GM21423 (cell line): ENCODE data around the gene NHS.
"Not testable (repeated sequence)": the region's sequence is repeated elsewhere in the genome, so short reads cannot be mapped to it uniquely, and the experiment has no call there.

Source experiments
- ATAC-seq: cut with Tn5 transposase; IDR thresholded peaks from one replicate; pipeline ENCODE4 v1.9.1; 2021; ENCODE audit warnings: mild to moderate bottlenecking, moderate library complexity; ENCODE audit not compliant: unreplicated experiment

Gene NHS

DNA sequence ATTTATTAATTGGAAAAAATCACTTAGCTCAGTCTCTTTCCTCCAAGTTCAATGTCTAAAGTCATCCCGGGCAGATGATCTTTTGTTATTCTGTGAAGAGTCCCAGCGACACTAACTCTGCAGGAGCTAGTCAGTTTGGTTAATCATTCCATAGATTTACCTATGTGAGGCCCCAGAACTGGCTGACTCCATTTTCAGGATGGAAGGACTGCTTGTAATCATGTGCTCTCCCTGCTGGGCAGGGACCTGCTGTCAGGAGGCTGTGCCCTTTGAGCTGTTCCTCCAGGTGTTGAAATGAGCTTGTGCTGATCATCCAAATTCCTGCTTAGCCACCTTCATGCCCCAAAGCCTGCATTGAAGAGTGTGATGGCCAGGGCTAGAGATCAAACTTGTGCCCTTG is 169.8 kb downstream of the NHS start:
- ATAC-seq, result no peak

DNA sequence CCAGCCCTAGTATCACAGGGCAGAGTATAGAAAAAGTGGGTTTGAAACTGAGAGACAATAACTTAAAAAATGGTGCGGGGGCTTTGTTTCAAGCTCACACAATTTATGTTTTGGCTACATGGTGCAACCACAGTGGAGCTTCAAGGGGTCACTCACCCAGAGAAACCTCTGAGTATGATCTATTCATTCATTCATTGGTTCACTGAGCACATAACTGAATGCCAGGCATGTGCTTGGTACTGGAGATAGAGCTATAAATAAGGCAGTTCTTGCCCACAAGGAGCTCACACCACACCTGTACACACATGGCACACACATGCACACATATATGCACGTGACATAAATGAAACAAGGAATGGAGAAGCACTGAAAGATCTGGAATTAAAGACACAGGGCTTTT is 171.4 kb downstream of the NHS start:
- no peak for ATAC-seq

DNA sequence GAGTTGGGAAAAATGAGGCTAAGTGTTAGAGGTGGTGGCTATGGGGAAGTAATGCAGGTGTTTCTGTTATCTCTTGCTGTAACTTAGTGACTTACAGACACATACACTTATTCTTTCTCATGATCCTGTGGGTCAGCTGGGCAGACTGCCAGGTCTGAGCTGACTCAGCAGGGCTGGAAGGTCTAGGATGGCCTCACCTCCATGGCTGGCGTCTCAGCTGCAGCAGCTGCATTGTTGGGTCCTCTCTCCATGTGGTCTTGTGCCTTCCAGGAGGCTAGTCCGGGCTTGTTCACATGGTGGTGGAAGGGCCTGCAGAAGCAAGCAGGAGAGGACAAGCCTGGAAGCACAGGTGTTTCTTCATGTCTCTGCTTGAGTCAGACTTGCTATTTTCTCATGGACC is 172.7 kb downstream of the NHS start:
- peak; percentile 76 for ATAC-seq

DNA sequence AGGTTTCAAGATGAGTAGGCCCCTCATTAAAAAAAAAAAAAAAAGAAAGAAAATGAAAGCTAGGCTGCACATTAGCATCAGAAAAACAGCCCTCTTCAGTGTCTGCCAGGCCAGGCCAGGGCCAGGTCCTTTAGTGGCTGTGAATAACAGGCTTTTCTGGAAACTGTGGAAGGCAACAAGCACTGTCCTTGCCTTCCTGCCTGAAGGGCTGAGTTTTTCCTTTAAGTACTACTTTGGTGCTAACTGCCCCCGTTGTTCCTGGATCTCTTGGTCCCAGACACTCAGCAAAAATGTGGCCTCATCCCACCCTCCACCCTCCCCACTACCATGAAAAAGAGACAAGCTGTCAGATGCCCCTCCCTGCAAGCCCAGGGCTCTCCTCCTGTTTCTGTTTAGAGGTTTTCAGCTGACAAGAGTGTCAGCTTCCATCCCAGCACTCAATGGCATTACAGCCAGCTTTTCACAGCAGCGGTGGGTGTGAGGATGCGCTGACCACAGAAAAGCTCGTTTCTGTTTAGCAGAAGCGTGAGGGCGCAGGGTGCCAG is 174.2 kb downstream of the NHS start:
- ATAC-seq, result no peak

DNA sequence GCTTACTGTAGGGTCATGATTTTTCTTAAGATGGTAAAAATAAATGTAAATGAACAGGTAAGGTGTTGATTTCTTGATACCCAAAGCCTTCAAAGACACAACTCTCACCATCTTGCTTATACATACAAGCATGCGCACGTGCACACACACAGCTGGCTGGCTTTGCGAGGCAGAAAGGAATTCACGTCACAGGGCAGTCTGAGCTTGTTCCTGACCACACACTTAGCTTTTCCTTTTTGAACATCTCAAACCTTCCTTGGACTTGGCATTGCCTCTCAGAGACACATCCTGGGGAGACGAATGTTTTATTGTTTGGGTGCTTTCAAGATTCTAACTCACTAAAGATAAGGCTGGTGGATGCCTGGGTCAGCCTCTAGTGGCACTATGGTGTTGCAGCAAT is 175.0 kb downstream of the NHS start:
- no peak for ATAC-seq

DNA sequence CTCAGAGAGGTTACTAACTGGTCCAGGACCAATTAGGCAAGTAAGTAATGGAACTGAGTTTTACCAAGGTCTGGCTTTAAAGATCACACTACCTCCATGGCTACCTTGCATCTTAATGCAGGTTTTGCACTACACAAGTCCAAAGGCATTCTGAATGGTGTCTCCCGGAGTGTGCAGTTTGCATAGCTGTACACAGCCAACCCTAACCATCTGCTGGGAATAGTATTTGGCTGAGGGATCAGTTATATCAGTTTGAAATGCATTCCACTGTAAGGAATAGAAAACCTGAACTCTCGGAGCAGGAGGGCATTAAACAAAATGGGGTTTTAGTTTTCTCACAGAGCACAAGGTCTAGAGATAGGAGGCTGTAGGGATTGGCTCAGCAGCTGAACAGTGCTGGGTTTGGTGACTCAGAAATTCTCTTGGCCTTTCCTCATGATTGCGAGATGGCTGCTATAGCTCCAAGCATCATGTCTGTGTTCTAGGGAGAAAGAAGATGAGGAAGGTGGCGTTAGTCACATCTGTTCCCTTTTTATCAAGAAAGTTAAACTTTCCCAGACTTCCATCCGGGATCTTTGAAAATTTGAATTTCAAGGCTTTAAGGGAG is 177.1 kb downstream of the NHS start:
- no peak for ATAC-seq

DNA sequence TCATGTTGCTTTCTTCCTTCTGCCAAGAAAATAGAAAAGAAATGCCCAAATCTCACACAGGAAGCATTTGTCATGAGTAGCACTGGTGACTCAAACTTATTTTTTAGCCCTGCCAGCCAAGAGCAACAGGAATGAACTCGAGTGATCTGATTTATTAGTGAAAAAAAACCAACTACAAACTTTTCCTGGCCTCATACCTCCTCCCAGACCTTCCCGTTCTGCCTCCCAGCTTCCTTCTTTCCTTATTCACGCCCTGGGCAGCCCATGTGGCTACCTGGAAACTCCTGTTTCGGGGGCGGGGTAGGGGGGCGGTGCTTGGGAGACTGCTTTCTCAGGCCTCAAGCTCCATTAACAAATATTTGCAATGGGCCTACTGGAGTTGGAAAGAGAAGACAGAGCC is 178.5 kb downstream of the NHS start:
- ATAC-seq, result no peak

DNA sequence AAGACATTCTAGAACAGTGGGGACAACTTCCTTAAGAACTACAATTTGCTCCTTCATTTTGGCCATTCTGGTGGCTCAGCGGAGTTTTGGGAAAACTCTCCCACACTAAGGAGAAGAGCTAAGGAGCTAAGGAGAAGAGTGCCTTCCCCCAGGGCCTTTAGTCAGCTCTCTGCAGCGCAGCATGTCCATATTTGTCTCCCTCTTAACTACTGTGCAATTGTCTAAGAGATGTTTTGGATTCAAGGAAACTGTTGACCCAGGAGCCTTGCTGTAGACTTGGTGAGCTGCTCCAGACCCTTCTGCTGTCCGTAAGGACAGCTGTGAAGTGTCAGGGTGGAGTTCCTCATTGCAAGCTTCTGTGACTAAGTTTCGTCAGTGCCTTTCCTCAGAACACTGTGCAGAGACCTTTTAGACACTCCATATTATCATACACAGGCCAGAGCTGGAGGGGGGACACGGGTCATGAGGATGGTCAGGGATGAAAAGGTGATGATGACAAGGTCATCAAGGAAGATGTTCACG is 179.0 kb downstream of the NHS start:
- no peak for ATAC-seq

DNA sequence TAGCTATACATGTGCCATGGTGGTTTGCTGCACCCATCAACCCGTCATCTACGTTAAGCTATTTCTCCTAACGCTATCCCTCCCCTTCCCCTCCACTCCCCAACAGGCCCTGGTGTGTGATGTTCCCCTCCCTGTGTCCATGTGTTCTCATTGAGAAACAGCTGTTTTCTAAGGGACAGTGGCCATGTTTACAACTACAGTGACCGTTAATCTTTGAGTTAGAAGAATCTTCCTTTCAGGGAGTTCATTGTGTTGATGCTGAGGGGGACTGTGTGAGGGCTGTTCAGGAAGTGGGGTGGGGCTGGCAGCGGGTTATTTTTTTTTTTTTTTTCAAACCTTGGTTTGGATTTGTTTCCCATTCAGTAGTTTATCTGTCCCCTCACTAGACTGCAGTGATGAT is 179.9 kb downstream of the NHS start:
- no peak for ATAC-seq

DNA sequence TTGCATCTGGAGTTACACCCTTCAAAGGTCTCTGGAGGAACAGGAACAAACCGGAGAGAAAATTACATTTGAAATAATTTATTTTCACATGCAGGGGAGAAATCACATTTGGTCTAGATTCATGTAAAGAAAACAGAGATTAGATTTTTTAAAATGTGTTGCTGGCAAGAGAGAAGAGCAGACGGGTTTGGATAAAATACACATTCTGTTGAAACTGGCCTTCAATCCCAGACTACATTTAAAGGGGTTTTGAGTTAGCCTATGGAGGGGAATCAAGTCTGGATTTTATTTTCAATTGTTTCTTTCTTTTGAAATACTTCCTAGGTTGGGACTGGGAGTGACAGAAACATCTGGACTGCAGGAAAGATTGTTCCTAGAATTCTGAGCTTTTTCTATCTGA is 180.8 kb downstream of the NHS start:
- no peak for ATAC-seq

DNA sequence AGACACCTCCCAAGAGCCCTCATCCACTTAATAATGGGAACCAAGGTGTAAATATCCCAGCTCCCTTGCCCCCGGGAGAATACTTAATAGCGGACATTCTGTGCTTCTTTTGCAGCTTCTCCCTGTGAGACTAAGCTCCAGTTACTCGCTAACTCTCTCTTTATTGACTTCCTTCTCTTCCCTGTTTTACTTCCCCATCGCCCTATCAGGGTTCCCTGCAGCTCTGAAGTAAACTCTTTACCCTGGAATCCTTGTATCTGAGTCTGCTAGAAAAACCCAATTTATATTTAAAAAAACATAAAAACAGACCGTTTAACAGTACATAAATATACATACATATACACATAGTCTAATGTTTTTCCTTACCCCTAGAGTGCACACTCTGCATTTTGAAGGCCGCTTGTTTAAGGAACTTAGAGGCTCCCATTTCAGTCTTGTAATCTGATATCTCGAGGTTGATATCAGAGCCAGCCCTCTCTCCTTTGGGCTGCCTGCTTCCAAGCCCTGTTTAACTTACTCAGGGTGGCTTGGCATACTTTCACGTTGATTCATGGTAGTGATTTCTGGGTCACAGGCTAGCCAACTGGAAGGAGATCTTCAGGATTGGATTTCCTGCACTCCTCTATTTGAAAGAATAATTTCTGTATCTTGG is 184.9 kb downstream of the NHS start:
- no peak for ATAC-seq

DNA sequence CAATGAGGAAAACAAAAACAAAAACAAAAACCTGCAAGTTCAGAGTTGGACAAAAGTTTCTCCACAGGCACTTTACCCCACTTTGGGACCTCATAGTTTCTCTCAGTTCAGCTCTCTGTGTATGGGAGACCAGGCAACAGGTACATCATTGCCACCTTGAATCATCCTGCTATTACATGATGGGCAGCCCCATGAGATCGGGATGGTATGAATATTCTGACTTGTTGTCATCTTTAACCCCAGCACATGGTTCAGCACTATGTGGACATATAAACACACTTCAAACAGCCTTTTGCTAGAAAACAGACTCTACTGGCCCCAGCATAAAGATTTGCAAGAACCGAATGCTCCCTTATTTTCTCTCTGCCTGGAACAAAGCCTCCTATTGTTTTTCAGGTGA is 185.4 kb downstream of the NHS start:
- ATAC-seq, result no peak

DNA sequence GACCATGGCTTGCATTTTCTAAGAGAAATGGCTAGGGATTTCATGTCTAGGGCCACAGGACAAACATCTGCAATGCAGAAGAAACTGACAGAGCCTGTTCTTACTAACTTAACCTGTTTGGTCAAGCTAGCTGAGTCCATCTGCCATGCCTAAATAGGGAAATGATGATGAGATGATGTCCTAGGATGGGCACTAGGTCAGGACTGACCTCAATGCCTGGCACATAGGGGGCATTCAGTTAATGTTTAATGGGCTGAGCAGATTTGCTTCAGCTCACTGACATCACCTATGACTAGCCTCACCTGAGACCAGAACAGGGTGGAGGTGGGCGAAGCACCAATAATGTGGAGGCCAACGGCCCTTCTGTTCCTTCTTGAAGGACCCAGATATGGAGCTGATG is 188.1 kb downstream of the NHS start:
- no peak for ATAC-seq

DNA sequence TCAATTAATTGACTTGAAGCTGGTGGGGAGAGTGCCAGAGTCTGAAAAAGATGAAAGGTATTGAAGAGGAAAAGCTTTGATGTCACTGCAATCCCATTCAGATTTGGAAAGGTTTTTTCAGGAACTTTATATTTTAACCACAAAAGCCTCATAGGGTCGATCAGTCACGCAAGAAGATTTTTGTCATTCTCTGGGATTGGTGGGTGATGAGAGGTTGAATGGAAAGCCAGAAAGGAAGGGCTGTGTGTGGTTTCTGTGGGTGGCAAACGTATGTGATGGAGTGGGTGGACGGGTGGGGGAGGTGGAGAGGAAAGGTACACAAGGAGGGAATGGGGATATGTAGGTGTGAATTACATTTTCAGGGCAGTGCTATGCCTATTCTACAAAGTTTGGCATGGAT is 188.5 kb downstream of the NHS start:
- no peak for ATAC-seq

DNA sequence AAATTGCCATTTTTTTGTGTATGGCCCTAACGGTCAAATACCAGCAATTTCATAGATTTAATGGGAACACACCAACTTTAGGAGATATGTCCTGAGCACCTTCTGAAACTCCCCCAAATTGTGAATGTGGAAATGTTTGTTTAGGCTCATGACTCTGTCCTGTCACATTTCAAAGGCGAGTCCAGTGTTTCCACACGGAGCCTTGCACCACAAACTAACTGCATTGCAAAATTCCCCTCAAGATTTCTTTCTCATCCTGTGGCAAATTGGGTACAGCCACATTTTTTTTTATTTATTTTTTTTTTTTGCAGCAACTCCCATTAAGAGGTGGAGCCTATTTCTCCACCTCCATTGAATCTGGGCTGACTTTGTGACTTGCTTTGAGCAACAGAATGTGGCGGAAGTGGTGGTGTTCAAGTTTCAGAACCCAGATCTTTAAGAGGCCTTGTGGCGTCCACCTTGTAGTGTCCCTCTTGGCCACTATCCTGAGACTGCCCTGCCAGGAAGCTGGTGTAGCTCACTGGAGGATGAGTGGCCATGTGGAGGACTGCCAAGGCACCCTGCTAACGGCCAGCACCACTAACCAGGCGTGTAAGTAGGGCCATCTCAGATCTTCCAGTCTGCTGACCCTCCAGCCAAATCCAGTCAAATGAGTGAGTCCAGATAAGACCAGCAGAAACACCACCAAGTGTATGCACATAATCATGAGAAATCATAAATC is 189.8 kb downstream of the NHS start:
- no peak for ATAC-seq

DNA sequence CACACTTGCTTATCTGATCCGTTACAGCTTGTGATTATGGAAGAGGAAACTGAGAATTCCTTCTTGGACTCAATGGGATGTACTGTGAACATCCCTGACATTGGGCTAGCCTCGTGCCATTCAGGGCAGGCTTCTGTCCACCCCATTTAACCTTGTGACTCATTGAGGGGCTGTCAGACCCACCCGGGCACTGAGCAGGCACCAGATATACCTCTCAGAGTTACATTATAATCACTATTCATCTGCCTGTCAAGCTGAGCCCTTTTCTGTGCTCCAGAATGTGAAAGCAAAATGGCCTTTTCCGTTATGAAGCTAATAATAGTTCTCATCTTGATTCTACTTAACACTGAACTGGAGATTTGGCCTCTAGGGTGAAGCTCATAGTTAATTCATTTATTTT is 191.7 kb downstream of the NHS start:
- ATAC-seq, result no peak

DNA sequence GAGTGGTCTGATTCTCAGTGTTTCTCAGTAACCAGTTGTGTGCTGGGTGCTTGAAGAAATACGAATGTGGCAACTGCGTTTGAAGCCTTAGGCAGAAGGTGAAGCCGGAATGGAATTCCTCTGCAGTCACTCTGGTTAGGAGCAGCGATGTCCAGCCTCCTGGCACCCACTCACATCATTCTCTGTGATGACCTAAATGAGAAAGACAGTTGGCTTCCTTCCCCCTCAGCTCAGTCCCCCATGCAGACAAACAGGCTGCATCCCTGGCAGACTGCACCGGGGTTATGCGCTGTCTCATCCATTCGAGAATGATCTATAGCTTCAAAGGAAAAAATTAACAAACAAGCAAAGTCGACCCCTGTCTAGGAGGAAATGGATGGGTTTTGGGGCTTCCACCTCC is 192.2 kb downstream of the NHS start:
- ATAC-seq, result no peak

DNA sequence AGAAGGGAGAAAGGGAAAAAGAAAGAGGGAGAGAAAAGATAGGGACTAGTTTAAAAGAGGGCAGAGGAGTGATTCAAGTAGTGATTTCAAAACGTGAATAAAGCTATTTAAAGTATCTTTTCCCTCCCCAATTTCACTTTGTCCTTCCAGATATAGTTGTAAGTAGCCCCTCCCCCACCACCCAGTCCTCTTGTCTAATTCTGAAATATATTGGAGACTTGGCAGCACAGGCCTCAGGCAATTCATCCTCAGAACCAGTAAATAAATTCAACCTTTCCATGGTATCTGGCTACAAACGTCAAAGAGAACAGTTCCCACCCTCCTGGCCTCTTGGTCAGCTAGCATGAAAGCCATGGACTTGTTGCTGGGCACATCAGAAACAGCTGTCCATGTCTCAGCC is 192.8 kb downstream of the NHS start:
- no peak for ATAC-seq

DNA sequence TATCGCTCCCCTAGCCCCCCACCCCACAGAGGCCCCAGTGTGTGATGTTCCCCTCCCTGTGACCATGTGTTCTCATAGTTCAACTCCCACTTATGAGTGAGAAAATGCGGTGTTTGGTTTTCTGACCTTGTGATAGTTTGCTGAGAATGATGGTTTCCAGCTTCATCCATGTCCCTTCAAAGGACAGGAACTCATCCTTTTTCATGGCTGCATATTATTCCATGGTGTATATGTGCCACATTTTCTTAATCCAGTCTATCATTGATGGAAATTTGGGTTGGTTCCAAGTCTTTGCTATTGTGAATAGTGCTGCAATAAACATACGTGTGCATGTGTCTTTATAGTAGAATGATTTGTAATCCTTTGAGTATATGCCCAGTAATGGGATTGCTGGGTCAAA is 193.8 kb downstream of the NHS start:
- ATAC-seq, result not testable (repeated sequence)

DNA sequence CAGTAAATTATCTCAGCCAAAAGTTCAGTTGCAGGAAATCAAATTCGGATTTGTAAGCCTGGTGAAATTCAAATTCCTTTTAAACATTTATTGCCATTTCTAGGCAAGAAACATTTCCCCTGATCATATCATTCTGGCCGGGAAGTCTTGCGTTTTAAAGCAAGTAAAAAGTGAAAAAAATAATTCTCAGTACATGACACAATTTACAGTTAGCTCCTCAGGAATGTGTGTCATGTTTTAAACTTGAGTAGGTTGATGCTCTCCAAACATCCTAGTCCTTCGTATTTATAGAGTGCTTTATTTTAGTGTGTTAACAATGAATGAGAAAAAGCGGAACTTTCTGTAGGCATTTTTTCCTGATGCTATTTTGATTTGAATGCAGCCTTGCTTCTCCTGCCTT is 204.0 kb downstream of the NHS start:
- no peak for ATAC-seq

DNA sequence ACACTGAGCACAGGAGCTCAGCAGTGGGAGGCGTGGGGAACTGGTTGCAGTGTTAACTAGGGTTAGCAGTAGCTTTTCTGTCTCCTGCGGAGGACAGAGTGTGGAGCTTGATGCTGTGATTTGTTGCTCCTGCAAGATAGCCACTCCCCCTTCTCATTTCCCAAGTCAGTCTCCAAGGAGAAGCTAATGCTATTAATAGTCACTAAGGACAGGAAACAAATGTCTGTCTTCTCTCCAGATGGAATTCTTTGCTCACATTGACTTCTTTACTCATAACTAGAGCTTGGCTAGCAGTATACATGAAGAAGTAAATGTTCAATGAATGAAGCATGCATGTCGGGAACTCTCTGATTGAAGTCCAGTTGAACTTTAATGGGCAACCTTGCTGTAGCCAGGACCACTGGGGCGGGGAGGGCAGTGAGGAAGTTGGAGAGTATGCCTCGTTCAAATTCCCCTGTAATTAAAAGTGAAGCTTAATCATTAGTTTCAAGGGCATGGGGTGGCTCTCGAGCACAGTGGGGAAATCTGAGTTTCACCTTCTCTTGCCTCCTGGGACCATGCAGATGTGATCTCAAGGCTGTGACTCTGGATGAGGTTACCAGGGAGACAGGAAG is 205.6 kb downstream of the NHS start:
- ATAC-seq, result no peak

DNA sequence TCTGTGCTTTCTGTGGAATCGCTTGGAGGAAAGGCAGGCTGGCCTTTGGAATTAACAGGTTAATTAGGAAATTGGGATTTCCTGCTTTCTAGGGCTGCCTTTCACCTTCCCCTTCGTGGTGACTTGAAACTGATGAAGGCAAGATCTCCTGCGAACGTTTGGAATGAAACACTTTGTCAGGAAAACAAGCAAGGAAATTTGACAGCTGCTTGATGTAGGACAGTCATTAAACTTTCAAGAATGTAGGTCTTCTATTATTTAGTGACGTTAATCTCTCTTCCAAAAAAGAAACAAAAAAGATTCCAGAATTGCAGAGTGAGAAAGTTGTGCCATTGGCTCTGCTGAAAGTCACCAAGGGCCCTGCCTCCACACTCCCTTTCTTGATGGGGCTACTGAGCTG is 206.6 kb downstream of the NHS start:
- no peak for ATAC-seq
